Measurements from ENCODE around the gene GTF2F2.

GTF2F2 gene

DNA sequence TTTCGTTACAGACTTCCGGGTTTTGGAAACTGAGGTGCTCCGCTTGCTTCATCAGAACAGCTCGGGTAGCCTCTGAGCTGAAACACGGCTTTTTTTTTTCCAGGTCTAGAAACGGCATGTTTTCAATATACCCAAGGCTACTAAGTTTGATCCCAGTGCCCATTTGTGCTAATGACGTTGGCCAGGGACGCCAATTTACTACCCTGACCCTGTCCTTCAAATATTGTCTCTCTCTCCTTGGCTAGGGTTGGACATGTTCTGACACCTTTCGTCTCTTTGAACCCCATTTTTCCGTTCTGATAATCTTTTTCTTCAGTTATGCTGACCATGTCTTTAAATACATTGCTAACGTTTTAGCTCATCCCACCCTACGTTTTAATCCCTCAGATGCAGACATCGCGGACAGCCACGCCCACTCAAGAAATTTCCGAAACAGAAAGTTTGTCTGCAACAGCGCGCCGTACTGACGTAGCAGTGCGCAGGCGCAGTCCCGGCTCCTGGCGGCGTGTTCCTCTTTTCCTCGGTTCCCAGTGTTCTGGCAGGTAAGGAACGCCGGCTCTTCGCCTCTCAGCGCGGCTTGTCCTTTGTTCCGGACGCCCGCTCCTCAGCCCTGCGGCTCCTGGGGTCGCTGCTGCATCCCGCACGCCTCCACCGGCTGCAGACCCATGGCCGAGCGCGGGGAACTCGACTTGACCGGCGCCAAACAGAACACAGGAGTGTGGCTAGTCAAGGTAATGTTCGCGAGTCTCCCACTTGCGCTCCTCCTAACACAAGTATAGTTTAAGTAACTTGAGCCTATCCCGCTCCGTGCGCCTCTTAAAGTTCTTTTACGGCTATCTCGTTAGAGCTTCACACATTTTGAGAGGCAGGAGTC is at the start of gene GTF2F2:
GTF2F2 (plus strand) TSS at position 520 of the 874 bp plus-strand sequence; CDS start at position 666, 146 bp downstream.
- peak; percentile 86 for DNase-seq (ENCODE audit: low spot score)
- TF ChIP-seq, protein P1, sequence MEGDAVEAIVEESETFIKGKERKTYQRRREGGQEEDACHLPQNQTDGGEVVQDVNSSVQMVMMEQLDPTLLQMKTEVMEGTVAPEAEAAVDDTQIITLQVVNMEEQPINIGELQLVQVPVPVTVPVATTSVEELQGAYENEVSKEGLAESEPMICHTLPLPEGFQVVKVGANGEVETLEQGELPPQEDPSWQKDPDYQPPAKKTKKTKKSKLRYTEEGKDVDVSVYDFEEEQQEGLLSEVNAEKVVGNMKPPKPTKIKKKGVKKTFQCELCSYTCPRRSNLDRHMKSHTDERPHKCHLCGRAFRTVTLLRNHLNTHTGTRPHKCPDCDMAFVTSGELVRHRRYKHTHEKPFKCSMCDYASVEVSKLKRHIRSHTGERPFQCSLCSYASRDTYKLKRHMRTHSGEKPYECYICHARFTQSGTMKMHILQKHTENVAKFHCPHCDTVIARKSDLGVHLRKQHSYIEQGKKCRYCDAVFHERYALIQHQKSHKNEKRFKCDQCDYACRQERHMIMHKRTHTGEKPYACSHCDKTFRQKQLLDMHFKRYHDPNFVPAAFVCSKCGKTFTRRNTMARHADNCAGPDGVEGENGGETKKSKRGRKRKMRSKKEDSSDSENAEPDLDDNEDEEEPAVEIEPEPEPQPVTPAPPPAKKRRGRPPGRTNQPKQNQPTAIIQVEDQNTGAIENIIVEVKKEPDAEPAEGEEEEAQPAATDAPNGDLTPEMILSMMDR (IDR thresholded peaks at IDR 0.05; ENCODE audit: extremely low read depth, missing control alignments): no peak

GRCh38 chr13:45073809-45074208 is 46.5 kb upstream of the GTF2F2 start:
- TF ChIP-seq, protein P1 (IDR thresholded peaks at IDR 0.05; ENCODE audit: extremely low read depth, missing control alignments): no peak
- DNase-seq (ENCODE audit: low spot score): no peak

DNA sequence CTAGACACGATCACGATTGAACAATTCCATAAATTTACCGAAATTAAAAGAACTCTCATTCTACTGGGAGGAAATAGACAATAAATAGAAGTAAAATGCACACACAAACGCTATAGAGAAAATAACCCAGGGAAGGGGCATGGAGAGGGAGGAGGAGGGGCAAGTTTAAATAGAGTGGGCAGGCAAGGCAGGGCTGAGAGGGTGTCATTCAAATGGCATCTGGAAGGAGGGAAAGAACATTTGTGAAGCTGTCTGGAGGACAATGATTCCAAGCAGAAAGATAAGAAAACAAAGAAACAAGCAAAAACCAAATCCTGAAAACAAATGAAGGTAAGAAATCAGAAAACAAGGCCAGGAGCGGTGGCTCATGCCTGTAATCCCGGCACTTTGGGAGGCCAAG is 45.6 kb upstream of the GTF2F2 start:
- DNase-seq (ENCODE audit: low spot score): no peak
- TF ChIP-seq, protein P1 (IDR thresholded peaks at IDR 0.05; ENCODE audit: extremely low read depth, missing control alignments): no peak

DNA sequence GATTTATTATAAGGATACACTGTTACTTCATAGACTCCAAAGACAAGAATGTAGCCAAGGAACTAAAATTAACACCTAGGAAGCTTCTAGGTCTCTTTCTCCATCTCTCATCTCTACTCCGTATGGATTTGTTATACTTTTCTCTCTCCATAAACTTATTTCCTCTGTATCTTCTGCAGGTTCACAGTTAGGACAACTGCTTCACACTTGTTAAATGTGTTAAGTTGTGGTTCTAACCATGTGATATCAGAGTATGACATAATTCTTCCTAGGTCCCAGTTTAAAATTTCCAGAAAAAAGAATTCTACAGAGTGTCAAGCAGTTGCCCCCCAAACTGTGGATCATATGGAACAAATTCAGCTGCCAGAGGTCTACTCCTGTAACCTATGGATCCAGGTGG is 42.3 kb upstream of the GTF2F2 start:
- TF ChIP-seq, protein P1 (IDR thresholded peaks at IDR 0.05; ENCODE audit: extremely low read depth, missing control alignments): no peak
- DNase-seq (ENCODE audit: low spot score): no peak

DNA sequence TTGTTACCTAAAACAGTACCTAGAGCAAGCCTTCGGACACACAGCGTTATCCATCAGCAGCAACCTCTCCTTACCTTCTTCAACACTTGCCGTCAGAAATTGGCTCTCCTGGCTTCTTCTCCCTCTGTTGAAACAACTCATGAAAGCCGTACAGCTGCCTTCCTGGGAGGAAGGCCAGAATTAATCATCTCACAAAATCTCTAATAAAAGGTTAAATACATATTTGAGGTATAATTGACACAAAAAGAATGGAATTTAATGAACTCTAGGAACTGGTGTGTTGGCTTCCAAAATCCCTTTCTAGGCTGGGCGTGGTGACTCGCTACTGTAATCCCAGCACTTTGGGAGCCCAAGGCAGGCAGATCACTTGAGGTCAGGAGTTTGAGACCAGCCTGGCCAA is 37.3 kb upstream of the GTF2F2 start:
- TF ChIP-seq, protein P1 (IDR thresholded peaks at IDR 0.05; ENCODE audit: extremely low read depth, missing control alignments): no peak

GRCh38 chr13:45084515-45084914 is 35.8 kb upstream of the GTF2F2 start:
- TF ChIP-seq, protein P1 (IDR thresholded peaks at IDR 0.05; ENCODE audit: extremely low read depth, missing control alignments): no peak
- no peak for DNase-seq (ENCODE audit: low spot score)

More for the DNA sequence above, 37.3 kb upstream of the GTF2F2 start:
- DNase-seq (ENCODE audit: low spot score): no peak

- TF ChIP-seq, protein P1 (IDR thresholded peaks at IDR 0.05; ENCODE audit: extremely low read depth, missing control alignments): no peak
- no peak for DNase-seq (ENCODE audit: low spot score)
Observed at GRCh38 chr13:45086484-45086883, 33.8 kb upstream of the GTF2F2 start.

All from GM20000 (cell line).